Measurements from ENCODE around the gene PRKCE.

Gene PRKCE

DNA sequence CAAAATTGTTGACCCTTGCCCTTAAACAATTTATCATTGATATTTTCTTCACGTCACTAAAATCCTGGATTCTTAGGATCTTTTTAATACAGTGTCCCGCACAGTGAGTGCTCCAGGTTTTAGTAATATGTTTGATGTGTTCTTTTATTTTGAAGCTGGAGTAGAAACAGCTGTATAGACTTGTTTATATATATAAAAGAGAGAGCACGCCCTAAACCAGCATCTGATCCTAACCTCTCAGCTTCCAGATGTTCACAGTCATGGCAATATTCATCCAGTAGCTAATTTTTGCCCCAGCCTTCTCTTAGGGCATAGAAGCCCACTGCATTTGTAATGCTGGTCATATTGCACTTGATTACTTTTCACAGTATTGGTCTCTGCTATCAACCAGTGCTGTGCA, 475.7 kb downstream of the PRKCE start:
- Mint-ChIP-seq H3K4me1 (no peaks in the 10 kb centered on the region), H3K36me3 (no peaks in the 10 kb centered on the region), H3K4me3 (no peak overlapping the region), H3K27me3 (peaks cover 3% of the 10 kb centered on the region), H3K27ac (no peak overlapping the region), H3K9me3 (no peaks in the 10 kb centered on the region)
- CTCF ChIA-PET: interaction anchor here (1.4 kb wide), 1 partner anchor 167 kb away, joined by 5 read pairs; no protein-coding TSS in a partner anchor
- DNase-seq: no peak

DNA sequence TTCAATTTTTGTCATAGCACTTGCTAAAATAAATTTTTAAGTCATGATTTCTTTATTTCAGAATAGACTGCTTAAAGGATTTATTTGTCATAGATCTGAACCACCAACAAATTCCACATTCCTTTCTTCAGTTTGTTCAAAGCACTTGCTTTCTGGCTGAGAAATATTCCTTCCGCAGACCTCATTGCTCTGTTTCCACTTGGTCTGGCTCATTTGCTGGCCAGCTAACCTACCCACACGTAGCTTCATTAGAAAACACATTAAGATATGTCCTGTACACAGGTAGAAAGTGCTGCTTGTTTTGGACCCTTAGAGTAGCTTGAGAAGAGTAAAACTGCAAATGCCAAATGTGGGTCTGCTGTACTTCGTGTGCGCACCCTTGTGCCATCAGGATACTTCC, 479.0 kb downstream of the PRKCE start:
- Mint-ChIP-seq H3K27ac (no peak overlapping the region), H3K4me1 (no peaks in the 10 kb centered on the region), H3K27me3 (peaks cover 3% of the 10 kb centered on the region), H3K36me3 (no peaks in the 10 kb centered on the region), H3K4me3 (no peak overlapping the region), H3K9me3 (no peaks in the 10 kb centered on the region)
- CTCF ChIA-PET: no interaction called here
- DNase-seq: no peak

DNA sequence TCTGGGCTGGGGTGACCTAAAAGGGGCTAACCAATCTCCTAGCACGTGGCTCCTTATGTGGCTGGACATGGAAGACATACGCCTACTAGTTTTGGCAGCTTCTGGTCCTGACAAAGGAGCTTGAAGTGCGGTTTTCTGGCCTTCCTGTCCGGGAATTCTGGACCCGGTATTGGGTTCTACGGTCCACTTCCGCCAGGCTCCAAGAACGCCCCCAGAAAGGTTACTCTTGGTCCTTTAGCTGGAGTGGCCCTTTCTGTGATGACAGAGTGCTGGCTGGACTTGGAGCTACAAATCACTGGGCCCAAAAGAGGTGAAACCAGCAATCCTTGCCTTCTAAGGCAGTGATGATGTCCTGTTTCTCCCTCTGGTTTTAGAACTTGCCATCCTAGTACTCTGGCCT, 481.5 kb downstream of the PRKCE start:
- Mint-ChIP-seq H3K27ac (no peak overlapping the region), H3K9me3 (no peaks in the 10 kb centered on the region), H3K36me3 (no peaks in the 10 kb centered on the region), H3K4me1 (no peaks in the 10 kb centered on the region), H3K27me3 (peaks cover 3% of the 10 kb centered on the region), H3K4me3 (no peak overlapping the region)
- CTCF ChIA-PET: no interaction called here
- no peak for DNase-seq

GRCh38 chr2:46134531-46135227, 483.2 kb downstream of the PRKCE start:
- Mint-ChIP-seq H3K4me1 (no peaks in the 10 kb centered on the region), H3K4me3 (no peak overlapping the region), H3K27ac (no peak overlapping the region), H3K27me3 (peaks cover 3% of the 10 kb centered on the region), H3K9me3 (no peaks in the 10 kb centered on the region), H3K36me3 (no peaks in the 10 kb centered on the region)
- CTCF ChIA-PET: no interaction called here
- no peak for DNase-seq

- Mint-ChIP-seq H3K4me1 (no peaks in the 10 kb centered on the region), H3K27ac (no peak overlapping the region), H3K36me3 (no peaks in the 10 kb centered on the region), H3K27me3 (peaks cover 3% of the 10 kb centered on the region), H3K4me3 (no peak overlapping the region), H3K9me3 (no peaks in the 10 kb centered on the region)
- CTCF ChIA-PET: no interaction called here
- no peak for DNase-seq
Observed at GRCh38 chr2:46135228-46135855, 483.9 kb downstream of the PRKCE start.

DNA sequence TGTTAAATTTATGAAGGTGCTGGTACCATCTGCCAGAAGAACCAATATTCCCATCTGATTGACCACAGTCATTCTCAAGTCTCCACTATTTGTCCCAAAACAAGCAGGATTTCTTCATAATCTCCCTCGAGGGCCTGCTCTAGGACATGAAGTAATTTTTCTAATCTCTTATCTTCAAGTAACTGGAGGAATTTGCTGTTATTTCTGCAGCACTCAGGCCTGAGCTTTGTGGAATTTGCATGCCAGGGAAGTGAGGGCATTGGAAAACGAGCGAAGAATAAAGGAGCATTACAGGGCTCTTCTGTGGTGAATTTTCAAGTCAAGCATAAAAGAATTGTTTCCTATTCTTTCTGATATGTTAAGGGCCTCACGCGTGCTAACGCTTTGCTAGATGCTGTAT, 484.5 kb downstream of the PRKCE start:
- H3K27me3 Mint-ChIP-seq: peaks cover 3% of the 10 kb centered on the region
- no peaks in the 10 kb centered on the region for H3K9me3 Mint-ChIP-seq
- no peak overlapping the region for H3K4me3 Mint-ChIP-seq
- no peaks in the 10 kb centered on the region for H3K36me3 Mint-ChIP-seq
- CTCF ChIA-PET: no interaction called here
- H3K27ac Mint-ChIP-seq: no peak overlapping the region
- DNase-seq: no peak
- no peaks in the 10 kb centered on the region for H3K4me1 Mint-ChIP-seq

DNA sequence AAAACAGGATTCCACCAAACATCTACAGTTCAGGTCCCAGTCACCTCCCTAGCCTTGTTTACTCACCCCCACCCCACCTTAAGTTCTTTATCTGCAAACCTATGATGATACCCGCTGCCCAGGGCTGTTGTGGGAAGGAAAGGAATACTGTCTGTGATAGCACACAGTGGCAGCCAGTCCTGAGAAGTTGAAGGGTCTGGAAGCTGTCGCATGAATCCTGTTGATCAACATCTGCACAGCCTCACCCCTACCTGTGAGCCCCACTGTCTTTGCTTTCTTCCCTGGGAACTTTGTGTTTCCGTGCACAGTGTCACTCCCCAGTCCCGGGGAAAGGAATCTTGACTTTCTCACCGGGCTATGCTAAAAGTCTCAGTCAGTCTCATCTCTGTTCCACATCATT, 485.0 kb downstream of the PRKCE start:
- no peak overlapping the region for H3K27ac Mint-ChIP-seq
- CTCF ChIA-PET: no interaction called here
- H3K27me3 Mint-ChIP-seq: no peaks in the 10 kb centered on the region
- no peaks in the 10 kb centered on the region for H3K36me3 Mint-ChIP-seq
- no peaks in the 10 kb centered on the region for H3K4me1 Mint-ChIP-seq
- no peaks in the 10 kb centered on the region for H3K9me3 Mint-ChIP-seq
- no peak for DNase-seq
- H3K4me3 Mint-ChIP-seq: no peak overlapping the region

DNA sequence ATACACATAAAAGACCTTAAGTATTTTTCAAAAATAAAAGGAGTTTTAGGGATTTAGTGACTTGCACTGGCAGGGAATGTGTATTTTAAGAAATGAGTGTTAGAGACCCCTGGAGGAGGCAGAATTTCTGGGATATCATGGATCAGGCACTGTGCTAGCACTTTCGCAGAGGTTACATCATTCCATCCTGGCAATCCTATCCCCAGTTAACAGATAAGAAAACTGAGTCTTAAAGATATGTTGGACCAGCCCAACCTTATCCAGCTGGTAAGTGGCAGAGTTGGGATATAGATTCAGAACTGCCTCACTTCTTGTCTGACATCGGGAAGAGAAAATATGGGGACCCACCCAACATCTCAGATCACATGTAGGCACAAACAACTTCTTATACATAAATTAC, 485.5 kb downstream of the PRKCE start:
- CTCF ChIA-PET: no interaction called here
- DNase-seq: no peak
- H3K9me3 Mint-ChIP-seq: no peaks in the 10 kb centered on the region
- no peaks in the 10 kb centered on the region for H3K36me3 Mint-ChIP-seq
- H3K4me1 Mint-ChIP-seq: no peaks in the 10 kb centered on the region
- H3K4me3 Mint-ChIP-seq: no peak overlapping the region
- no peaks in the 10 kb centered on the region for H3K27me3 Mint-ChIP-seq
- no peak overlapping the region for H3K27ac Mint-ChIP-seq

DNA sequence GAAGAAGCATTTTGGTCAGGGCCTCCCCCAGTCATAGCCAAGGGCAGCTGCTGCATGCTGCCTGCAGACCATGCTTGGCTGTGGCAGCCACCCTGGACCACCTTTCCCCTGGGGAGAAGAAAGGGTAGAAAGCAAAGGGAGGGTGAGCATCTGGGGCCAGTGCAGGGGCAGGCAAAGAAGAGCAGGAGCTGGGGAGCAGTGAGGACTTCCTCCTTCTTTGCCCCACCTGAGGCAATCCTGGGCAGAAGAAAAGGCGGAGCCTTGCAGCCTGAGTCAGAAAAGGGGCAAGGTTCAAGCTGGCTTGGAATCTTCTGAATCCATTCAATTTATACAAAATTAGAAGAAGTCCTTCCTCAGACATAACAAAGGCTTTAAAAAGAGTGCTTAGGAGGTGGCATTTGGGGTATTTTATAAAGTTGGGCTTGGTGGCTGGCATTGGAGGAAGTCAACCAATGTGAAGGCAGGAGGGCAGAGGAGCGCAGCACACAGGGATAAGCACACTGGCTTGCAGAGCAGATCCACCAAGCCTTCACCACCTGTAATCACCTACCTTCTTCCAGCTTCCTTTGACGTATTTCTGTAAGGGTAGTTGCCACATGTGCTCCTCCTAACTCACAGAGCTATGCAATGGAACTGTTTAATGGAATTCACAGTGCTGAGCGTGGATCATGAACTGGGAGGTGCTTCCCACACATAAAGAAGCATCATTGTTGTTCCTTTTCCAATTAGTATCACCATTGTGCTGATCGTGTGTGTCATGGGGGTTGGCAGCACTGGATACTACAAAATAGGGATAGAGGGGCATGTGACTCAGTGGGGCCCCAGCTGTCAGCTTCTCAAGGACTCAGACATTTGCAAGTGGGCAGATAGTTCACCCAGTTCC, 491.3 kb downstream of the PRKCE start:
- Mint-ChIP-seq H3K27me3 (no peaks in the 10 kb centered on the region), H3K36me3 (no peaks in the 10 kb centered on the region), H3K4me3 (no peak overlapping the region), H3K27ac (no peak overlapping the region), H3K9me3 (no peaks in the 10 kb centered on the region), H3K4me1 (peaks cover 7% of the 10 kb centered on the region)
- DNase-seq: no peak
- CTCF ChIA-PET: no interaction called here

- Mint-ChIP-seq H3K4me3 (no peak overlapping the region), H3K27ac (no peak overlapping the region), H3K27me3 (no peaks in the 10 kb centered on the region), H3K4me1 (peaks cover 7% of the 10 kb centered on the region), H3K36me3 (no peaks in the 10 kb centered on the region), H3K9me3 (no peaks in the 10 kb centered on the region)
- no peak for DNase-seq
- CTCF ChIA-PET: interaction anchor here (0.8 kb wide), 1 partner anchor 317 kb away, joined by 4 read pairs; no protein-coding TSS in a partner anchor
Observed at GRCh38 chr2:46143429-46144132, 492.1 kb downstream of the PRKCE start.

- Mint-ChIP-seq H3K36me3 (no peaks in the 10 kb centered on the region), H3K27me3 (no peaks in the 10 kb centered on the region), H3K4me3 (no peak overlapping the region), H3K27ac (no peak overlapping the region), H3K9me3 (no peaks in the 10 kb centered on the region), H3K4me1 (peaks cover 7% of the 10 kb centered on the region)
- CTCF ChIA-PET: interaction anchor here (0.8 kb wide), 1 partner anchor 316 kb away, joined by 4 read pairs; no protein-coding TSS in a partner anchor
- DNase-seq: no peak
Observed at GRCh38 chr2:46144133-46144800, 492.8 kb downstream of the PRKCE start.

DNA sequence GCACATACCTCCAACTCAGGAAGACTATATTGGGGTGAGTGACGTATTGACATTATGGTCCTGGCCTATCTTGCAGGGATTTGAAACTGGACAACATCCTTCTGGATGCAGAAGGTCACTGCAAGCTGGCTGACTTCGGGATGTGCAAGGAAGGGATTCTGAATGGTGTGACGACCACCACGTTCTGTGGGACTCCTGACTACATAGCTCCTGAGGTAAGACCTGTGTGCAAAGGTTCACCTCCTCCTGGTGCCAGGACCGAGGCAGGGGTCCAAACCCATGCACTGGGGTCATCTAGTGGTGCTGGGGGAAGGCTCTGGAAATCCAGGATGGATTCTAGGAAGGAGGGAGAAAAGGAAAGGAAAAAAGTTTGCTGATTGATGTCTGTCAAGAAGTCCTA, 493.5 kb downstream of the PRKCE start:
- no peaks in the 10 kb centered on the region for H3K36me3 Mint-ChIP-seq
- H3K4me1 Mint-ChIP-seq: peaks cover 7% of the 10 kb centered on the region
- CTCF ChIA-PET: no interaction called here
- no peak for DNase-seq
- no peaks in the 10 kb centered on the region for H3K27me3 Mint-ChIP-seq
- H3K4me3 Mint-ChIP-seq: no peak overlapping the region
- H3K9me3 Mint-ChIP-seq: no peaks in the 10 kb centered on the region
- H3K27ac Mint-ChIP-seq: no peak overlapping the region

DNA sequence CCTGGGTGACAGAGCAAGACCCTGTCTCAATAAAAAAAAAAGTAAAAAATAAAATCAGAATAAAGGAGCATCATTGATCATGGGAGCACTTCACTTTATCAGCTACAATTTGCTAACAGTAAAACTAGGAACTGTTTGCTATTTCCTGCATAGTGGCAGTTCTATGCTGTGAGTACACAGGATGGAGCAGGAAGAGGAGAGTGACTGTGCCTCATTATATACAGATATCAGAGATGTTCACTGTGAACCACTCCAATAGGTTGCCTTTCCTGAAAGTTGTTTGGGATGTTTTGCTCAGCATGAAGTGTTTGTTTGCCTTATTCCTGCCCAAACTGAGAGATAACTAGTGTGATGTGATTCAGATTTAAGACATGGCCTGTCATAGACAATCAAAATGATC, 494.4 kb downstream of the PRKCE start:
- CTCF ChIA-PET: interaction anchor here (0.7 kb wide), 1 partner anchor 237 kb away, joined by 3 read pairs; no protein-coding TSS in a partner anchor
- Mint-ChIP-seq H3K4me1 (peaks cover 7% of the 10 kb centered on the region), H3K36me3 (no peaks in the 10 kb centered on the region), H3K27me3 (no peaks in the 10 kb centered on the region), H3K9me3 (no peaks in the 10 kb centered on the region), H3K4me3 (no peak overlapping the region), H3K27ac (no peak overlapping the region)
- DNase-seq: no peak
